SK-N-SH (cell line): ENCODE results near the gene PLA2G4E. TPM values are rescaled to one million over a fixed set of nuclear protein-coding genes. Genes with fewer than 3 reads are reported as not detected.

Experiments used
- CTCF ChIA-PET: fragments of 300-600, 350-600 bp; formaldehyde crosslinking; extraction: SDS; loops from one replicate; lab custom pipeline; 2021; lab: Yijun Ruan, JAX
- POLR2A ChIA-PET: fragments of 350-600 bp; sonication (Branson Sonifier 250); formaldehyde crosslinking; extraction: SDS; loops from one replicate; lab custom pipeline; 2020; ENCODE audit warnings: antibody characterized with exemption, inconsistent platforms; lab: Yijun Ruan, JAX
- DNase-seq: peaks from one replicate; pipeline ENCODE4 v3.0.0; 2012
- H2AFZ ChIP-seq: fragments of 200-600 bp; sonication (generic); 2 replicates; pipeline ENCODE4 v1.8.1; 2016; ENCODE audit warnings: antibody characterized with exemption, mild to moderate bottlenecking, low read depth
- H3F3A ChIP-seq: fragments of 200-600 bp; sonication (generic); replicated peaks from 2 replicates; pipeline ENCODE3; 2016; ENCODE audit warnings: antibody characterized with exemption, mild to moderate bottlenecking; ENCODE audit not compliant: insufficient read depth
- H3K27ac ChIP-seq, 2 experiments: fragments of 200-500 bp in 1 of 2; fragments of 200-600 bp in 1 of 2; sonication (Bioruptor generic) in 1 of 2; sonication (generic), shearing (Covaris generic) in 1 of 2; 2 replicates each; pipeline versions ENCODE4 v1.5.1 to v1.6.1; 2014 to 2016; ENCODE audit warnings: low read depth in 2 of 2, inconsistent platforms in 1 of 2, low read length in 1 of 2, mild to moderate bottlenecking in 1 of 2, mixed read lengths in 1 of 2
- H3K27me3 ChIP-seq: fragments of 200-600 bp; sonication (generic), shearing (Covaris generic); 2 replicates; pipeline ENCODE4 v1.6.1; 2016; ENCODE audit warnings: mixed run types; ENCODE audit not compliant: insufficient read depth
- H3K36me3 ChIP-seq, 2 experiments: fragments of 200-500 bp in 1 of 2; fragments of 200-600 bp in 1 of 2; sonication (Bioruptor generic) in 1 of 2; sonication (generic) in 1 of 2; replicated peaks in 1 of 2; 2 replicates each; pipeline versions ENCODE3 to v1.5.1; 2014 to 2016; ENCODE audit warnings: low read length in 1 of 2, mild to moderate bottlenecking in 1 of 2; ENCODE audit not compliant: insufficient read depth in 2 of 2, control insufficient read depth in 1 of 2
- H3K4me1 ChIP-seq, 2 experiments: fragments of 200-500 bp in 1 of 2; fragments of 200-600 bp in 1 of 2; sonication (Bioruptor generic) in 1 of 2; sonication (generic), shearing (Covaris generic) in 1 of 2; 2 replicates each; pipeline versions ENCODE4 v1.5.1 to v1.6.1; 2014 to 2016; ENCODE audit warnings: low read depth in 1 of 2, low read length in 1 of 2, mixed run types in 1 of 2; ENCODE audit not compliant: insufficient read depth in 2 of 2, control insufficient read depth in 1 of 2
- H3K4me2 ChIP-seq: fragments of 200-600 bp; sonication (generic), shearing (Covaris generic); 2 replicates; pipeline ENCODE4 v1.6.1; 2017; ENCODE audit warnings: mixed run types
- H3K4me3 ChIP-seq, 2 experiments: fragments of 200-500 bp in 1 of 2; fragments of 200-600 bp in 1 of 2; sonication (Bioruptor generic) in 1 of 2; sonication (generic), shearing (Covaris generic) in 1 of 2; 2 replicates each; pipeline versions ENCODE4 v1.5.1 to v1.8.1; 2014 to 2016; ENCODE audit warnings: low read depth in 2 of 2, inconsistent platforms in 1 of 2, low read length in 1 of 2, mild to moderate bottlenecking in 1 of 2, mixed read lengths in 1 of 2, moderate library complexity in 1 of 2
- H3K79me2 ChIP-seq: fragments of 200-600 bp; sonication (generic); 2 replicates; pipeline ENCODE4 v1.8.1; 2017; ENCODE audit warnings: mild to moderate bottlenecking; ENCODE audit not compliant: insufficient read depth
- H3K9ac ChIP-seq: fragments of 200-600 bp; sonication (generic); 2 replicates; pipeline ENCODE4 v1.6.1; 2017; ENCODE audit warnings: mixed run types
- H3K9me2 ChIP-seq: fragments of 200-600 bp; sonication (generic); 2 replicates; pipeline ENCODE4 v1.6.1; 2017; ENCODE audit warnings: mixed run types
- H3K9me3 ChIP-seq: fragments of 200-600 bp; sonication (generic); 2 replicates; pipeline ENCODE4 v1.6.1; 2017; ENCODE audit warnings: mixed run types, mild to moderate bottlenecking, moderate library complexity
- H4K20me1 ChIP-seq: fragments of 200-600 bp; sonication (generic); 2 replicates; pipeline ENCODE4 v1.6.1; 2017; ENCODE audit warnings: mild to moderate bottlenecking, mixed run types; ENCODE audit not compliant: insufficient read depth
- ELF1 ChIP-seq: IDR thresholded peaks from 2 replicates; pipeline ENCODE4 v1.4.0; 2012
- EP300 ChIP-seq, 2 experiments: IDR thresholded peaks; 2 replicates each; pipeline versions ENCODE4 v1.4.0 to v1.6.1; 2012; ENCODE audit warnings: borderline replicate concordance in 1 of 2, low read depth in 1 of 2, low read length in 1 of 2
- FOSL2 ChIP-seq: IDR thresholded peaks from 2 replicates; pipeline ENCODE4 v1.4.0; 2012; ENCODE audit warnings: low read depth, mild to moderate bottlenecking, moderate library complexity, borderline replicate concordance
- FOXJ3 ChIP-seq: sonication (generic); formaldehyde crosslinking; IDR thresholded peaks from 2 replicates; pipeline ENCODE4 v1.5.1; 2020; ENCODE audit warnings: mild to moderate bottlenecking, missing genetic modification reagents
- GABPA ChIP-seq: IDR thresholded peaks from 2 replicates; pipeline ENCODE4 v1.4.0; 2012; ENCODE audit warnings: low read depth, mild to moderate bottlenecking
- JUND ChIP-seq: IDR thresholded peaks from 2 replicates; pipeline ENCODE4 v1.4.0; 2012
- MEF2A ChIP-seq: IDR thresholded peaks from 2 replicates; pipeline ENCODE4 v1.4.0; 2012; ENCODE audit warnings: low read depth, borderline replicate concordance
- MXI1 ChIP-seq: IDR thresholded peaks from 2 replicates; pipeline ENCODE4 v1.6.1; 2012; ENCODE audit warnings: mild to moderate bottlenecking, low read depth, low read length, improper control_type of control experiment
- NFIC ChIP-seq: IDR thresholded peaks from 2 replicates; pipeline ENCODE4 v1.4.0; 2012; ENCODE audit warnings: borderline replicate concordance
- NRF1 ChIP-seq: IDR thresholded peaks from 2 replicates; pipeline ENCODE4 v1.6.1; 2012; ENCODE audit warnings: low read depth, mild to moderate bottlenecking, low read length
- POLR2AphosphoS5 ChIP-seq: IDR thresholded peaks from 2 replicates; pipeline ENCODE4 v1.6.1; 2012; ENCODE audit warnings: low read depth, low read length
- RAD21 ChIP-seq: IDR thresholded peaks from 2 replicates; pipeline ENCODE4 v1.6.1; 2012; ENCODE audit warnings: mild to moderate bottlenecking, low read length
- RCOR1 ChIP-seq: fragments of 150-350 bp; IDR thresholded peaks from 2 replicates; pipeline ENCODE4 v1.6.1; 2017; ENCODE audit warnings: antibody characterized with exemption, low read length
- RFX5 ChIP-seq: IDR thresholded peaks from 2 replicates; pipeline ENCODE4 v1.6.1; 2012; ENCODE audit warnings: mild to moderate bottlenecking, improper control_type of control experiment, low read length
- RXRA ChIP-seq: IDR thresholded peaks from 2 replicates; pipeline ENCODE4 v1.4.0; 2012; ENCODE audit warnings: low read depth, mild to moderate bottlenecking, borderline replicate concordance
- SIN3A ChIP-seq: IDR thresholded peaks from 2 replicates; pipeline ENCODE4 v1.6.1; 2012; ENCODE audit warnings: low read depth, mild to moderate bottlenecking, low read length, moderate library complexity, borderline replicate concordance
- SMC3 ChIP-seq: IDR thresholded peaks from 2 replicates; pipeline ENCODE4 v1.6.1; 2012; ENCODE audit warnings: low read depth, low read length, improper control_type of control experiment
- TAF1 ChIP-seq: IDR thresholded peaks from 2 replicates; pipeline ENCODE4 v1.6.1; 2012; ENCODE audit warnings: low read depth, mild to moderate bottlenecking, low read length, moderate library complexity, borderline replicate concordance
- TCF12 ChIP-seq: IDR thresholded peaks from 2 replicates; pipeline ENCODE4 v1.4.0; 2012
- TEAD4 ChIP-seq: IDR thresholded peaks from 2 replicates; pipeline ENCODE4 v1.4.0; 2012; ENCODE audit warnings: mild to moderate bottlenecking, borderline replicate concordance; ENCODE audit not compliant: insufficient read depth
- WGBS: methylation state at CpG from one replicate; pipeline ENCODE4 v1.1.6; 2017; ENCODE audit warnings: low lambda C conversion rate; 5-methylcytosine and 5-hydroxymethylcytosine counted together
- polyA plus RNA-seq, 3 experiments: library from polyadenylated mRNA; depleted of rRNA; stranded (reverse); fragments of >200 nt; gene quantifications; 2 replicates each; pipeline ENCODE4 v1.2.3, GENCODE V29; 2012
- TF ChIP-seq, protein P1 (sequence below): IDR thresholded peaks from 2 replicates; pipeline ENCODE4 v1.4.0; 2012; ENCODE audit warnings: low read depth, borderline replicate concordance
- TF ChIP-seq, protein P2 (sequence below): fragments of 150-350 bp; IDR thresholded peaks from 2 replicates; pipeline ENCODE4 v1.6.1; 2016; ENCODE audit warnings: mild to moderate bottlenecking, low read depth, low read length
- TF ChIP-seq, protein P3 (sequence below): IDR thresholded peaks from 2 replicates; pipeline ENCODE4 v1.4.0; 2012; ENCODE audit warnings: low read depth, borderline replicate concordance
- TF ChIP-seq, protein P4 (sequence below): fragments of 150-350 bp; IDR thresholded peaks from 2 replicates; pipeline ENCODE4 v1.6.1; 2017; ENCODE audit warnings: antibody characterized with exemption, low read length, low read depth, borderline replicate concordance
- TF ChIP-seq, protein P5 (sequence below): IDR thresholded peaks from 2 replicates; pipeline ENCODE4 v1.6.1; 2012; ENCODE audit warnings: mild to moderate bottlenecking, low read depth, low read length, moderate library complexity

The PLA2G4E gene
- polyA plus RNA-seq, 1 of the 3 experiments (the other 2 are of a cell fraction): not detected

DNA sequence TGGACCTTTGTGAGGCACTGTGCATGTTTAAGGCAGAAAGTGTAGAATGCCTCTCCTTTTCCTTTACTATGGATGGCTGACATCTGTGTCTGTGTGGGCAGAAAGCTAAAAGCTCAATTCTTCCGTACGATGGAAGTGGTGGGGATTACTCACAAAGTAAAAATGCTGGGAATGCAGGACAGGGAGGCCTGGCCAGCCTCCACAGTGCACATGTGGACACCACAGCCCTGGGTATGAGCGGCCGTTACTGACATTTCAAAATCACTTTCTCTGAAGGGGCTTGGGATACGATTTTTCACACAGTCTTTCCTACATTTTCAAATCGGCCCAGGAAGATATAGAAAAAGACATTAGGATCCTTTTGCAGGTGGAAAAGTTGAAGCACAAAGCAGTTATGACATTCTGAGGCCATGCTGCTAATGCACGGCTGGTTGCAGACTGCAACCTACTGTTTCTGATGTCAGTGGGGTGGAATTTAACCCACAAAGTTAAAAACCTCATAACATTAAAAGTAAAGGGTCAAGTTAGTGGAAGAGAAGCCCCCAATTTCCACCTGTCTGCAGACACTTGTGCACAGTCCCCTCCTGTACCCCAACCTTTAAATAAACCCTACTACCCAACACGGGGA lies 76.4 kb downstream of the PLA2G4E start:
- H3K27ac ChIP-seq: peak overlapping the region; percentile 81 to 95; a peak in 3 of 4 replicates
- H3K9ac ChIP-seq: peak overlapping the region; percentile 60
- no peaks in the 10 kb centered on the region for H3K36me3 ChIP-seq
- H3K4me1 ChIP-seq: peaks cover 7 to 43% of the 10 kb centered on the region in 2 experiments; a peak in 3 of 4 replicates
- H3K9me2 ChIP-seq: no peaks in the 10 kb centered on the region
- peak overlapping the region; percentile 78 for H3K4me2 ChIP-seq
- H3F3A ChIP-seq: peaks cover 24% of the 10 kb centered on the region
- peaks cover 55% of the 10 kb centered on the region for H3K79me2 ChIP-seq
- ChIA-PET CTCF (interaction anchor here (1.1 to 2.1 kb wide), 3 partner anchors 11 to 140 kb away, joined by 3 to 5 read pairs (median 5); no protein-coding TSS in a partner anchor), POLR2A (no interaction called here)
- H3K27me3 ChIP-seq: no peaks in the 10 kb centered on the region
- peak overlapping the region; percentile 60; the same call in 1 of the 2 replicates for H2AFZ ChIP-seq
- no peak for DNase-seq
- peak overlapping the region in 1 of 2 experiments; percentile 2; a peak in 1 of 4 replicates for H3K4me3 ChIP-seq
- no peaks in the 10 kb centered on the region for H3K9me3 ChIP-seq
- WGBS: 31% methylated on average over 8 of the region's 8 CpGs
- H4K20me1 ChIP-seq: no peaks in the 10 kb centered on the region
- peak; percentile 66; the same call in 1 of the 2 replicates for TF ChIP-seq TAF1
- TF ChIP-seq, protein P1, sequence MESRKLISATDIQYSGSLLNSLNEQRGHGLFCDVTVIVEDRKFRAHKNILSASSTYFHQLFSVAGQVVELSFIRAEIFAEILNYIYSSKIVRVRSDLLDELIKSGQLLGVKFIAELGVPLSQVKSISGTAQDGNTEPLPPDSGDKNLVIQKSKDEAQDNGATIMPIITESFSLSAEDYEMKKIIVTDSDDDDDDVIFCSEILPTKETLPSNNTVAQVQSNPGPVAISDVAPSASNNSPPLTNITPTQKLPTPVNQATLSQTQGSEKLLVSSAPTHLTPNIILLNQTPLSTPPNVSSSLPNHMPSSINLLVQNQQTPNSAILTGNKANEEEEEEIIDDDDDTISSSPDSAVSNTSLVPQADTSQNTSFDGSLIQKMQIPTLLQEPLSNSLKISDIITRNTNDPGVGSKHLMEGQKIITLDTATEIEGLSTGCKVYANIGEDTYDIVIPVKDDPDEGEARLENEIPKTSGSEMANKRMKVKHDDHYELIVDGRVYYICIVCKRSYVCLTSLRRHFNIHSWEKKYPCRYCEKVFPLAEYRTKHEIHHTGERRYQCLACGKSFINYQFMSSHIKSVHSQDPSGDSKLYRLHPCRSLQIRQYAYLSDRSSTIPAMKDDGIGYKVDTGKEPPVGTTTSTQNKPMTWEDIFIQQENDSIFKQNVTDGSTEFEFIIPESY: peak; percentile 65; the same call in 1 of the 2 replicates
- TF ChIP-seq TEAD4: peak; percentile 98
- no peak; the same call in 1 of the 2 replicates for TF ChIP-seq ELF1
- TF ChIP-seq FOXJ3 (CRISPR knock-in tag): no peak
- peak; percentile 63; the same call in 1 of the 2 replicates for TF ChIP-seq NFIC
- TF ChIP-seq, protein P2, sequence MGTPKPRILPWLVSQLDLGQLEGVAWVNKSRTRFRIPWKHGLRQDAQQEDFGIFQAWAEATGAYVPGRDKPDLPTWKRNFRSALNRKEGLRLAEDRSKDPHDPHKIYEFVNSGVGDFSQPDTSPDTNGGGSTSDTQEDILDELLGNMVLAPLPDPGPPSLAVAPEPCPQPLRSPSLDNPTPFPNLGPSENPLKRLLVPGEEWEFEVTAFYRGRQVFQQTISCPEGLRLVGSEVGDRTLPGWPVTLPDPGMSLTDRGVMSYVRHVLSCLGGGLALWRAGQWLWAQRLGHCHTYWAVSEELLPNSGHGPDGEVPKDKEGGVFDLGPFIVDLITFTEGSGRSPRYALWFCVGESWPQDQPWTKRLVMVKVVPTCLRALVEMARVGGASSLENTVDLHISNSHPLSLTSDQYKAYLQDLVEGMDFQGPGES: no peak
- no peak for TF ChIP-seq GABPA
- peak; percentile 98 for TF ChIP-seq TCF12
- no peak for TF ChIP-seq RFX5
- TF ChIP-seq, protein P3, sequence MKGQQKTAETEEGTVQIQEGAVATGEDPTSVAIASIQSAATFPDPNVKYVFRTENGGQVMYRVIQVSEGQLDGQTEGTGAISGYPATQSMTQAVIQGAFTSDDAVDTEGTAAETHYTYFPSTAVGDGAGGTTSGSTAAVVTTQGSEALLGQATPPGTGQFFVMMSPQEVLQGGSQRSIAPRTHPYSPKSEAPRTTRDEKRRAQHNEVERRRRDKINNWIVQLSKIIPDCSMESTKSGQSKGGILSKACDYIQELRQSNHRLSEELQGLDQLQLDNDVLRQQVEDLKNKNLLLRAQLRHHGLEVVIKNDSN: peak; percentile 37; the same call in 1 of the 2 replicates
- TF ChIP-seq, protein P4, sequence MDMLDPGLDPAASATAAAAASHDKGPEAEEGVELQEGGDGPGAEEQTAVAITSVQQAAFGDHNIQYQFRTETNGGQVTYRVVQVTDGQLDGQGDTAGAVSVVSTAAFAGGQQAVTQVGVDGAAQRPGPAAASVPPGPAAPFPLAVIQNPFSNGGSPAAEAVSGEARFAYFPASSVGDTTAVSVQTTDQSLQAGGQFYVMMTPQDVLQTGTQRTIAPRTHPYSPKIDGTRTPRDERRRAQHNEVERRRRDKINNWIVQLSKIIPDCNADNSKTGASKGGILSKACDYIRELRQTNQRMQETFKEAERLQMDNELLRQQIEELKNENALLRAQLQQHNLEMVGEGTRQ: no peak
- no peak for TF ChIP-seq MEF2A
- TF ChIP-seq, protein P5, sequence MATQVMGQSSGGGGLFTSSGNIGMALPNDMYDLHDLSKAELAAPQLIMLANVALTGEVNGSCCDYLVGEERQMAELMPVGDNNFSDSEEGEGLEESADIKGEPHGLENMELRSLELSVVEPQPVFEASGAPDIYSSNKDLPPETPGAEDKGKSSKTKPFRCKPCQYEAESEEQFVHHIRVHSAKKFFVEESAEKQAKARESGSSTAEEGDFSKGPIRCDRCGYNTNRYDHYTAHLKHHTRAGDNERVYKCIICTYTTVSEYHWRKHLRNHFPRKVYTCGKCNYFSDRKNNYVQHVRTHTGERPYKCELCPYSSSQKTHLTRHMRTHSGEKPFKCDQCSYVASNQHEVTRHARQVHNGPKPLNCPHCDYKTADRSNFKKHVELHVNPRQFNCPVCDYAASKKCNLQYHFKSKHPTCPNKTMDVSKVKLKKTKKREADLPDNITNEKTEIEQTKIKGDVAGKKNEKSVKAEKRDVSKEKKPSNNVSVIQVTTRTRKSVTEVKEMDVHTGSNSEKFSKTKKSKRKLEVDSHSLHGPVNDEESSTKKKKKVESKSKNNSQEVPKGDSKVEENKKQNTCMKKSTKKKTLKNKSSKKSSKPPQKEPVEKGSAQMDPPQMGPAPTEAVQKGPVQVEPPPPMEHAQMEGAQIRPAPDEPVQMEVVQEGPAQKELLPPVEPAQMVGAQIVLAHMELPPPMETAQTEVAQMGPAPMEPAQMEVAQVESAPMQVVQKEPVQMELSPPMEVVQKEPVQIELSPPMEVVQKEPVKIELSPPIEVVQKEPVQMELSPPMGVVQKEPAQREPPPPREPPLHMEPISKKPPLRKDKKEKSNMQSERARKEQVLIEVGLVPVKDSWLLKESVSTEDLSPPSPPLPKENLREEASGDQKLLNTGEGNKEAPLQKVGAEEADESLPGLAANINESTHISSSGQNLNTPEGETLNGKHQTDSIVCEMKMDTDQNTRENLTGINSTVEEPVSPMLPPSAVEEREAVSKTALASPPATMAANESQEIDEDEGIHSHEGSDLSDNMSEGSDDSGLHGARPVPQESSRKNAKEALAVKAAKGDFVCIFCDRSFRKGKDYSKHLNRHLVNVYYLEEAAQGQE: peak; percentile 65
- TF ChIP-seq EP300 (IDR thresholded peaks at IDR 0.05; ENCODE audit: borderline replicate concordance in 1 of 2, low read depth in 1 of 2, low read length in 1 of 2): peak in 1 of 2 experiments; percentile 93; a peak in 2 of 4 replicates
- no peak for TF ChIP-seq RCOR1
- no peak for TF ChIP-seq NRF1
- no peak for TF ChIP-seq RAD21
- peak; percentile 61 for TF ChIP-seq POLR2AphosphoS5
- TF ChIP-seq FOSL2: peak; percentile 83
- peak; percentile 89; the same call in 1 of the 2 replicates for TF ChIP-seq SIN3A
- peak; percentile 32; the same call in 1 of the 2 replicates for TF ChIP-seq RXRA
- no peak for TF ChIP-seq SMC3
- peak; percentile 95 for TF ChIP-seq JUND
- no peak for TF ChIP-seq MXI1
